Measurements from ENCODE around the gene PSMB3.
A peak's percentile ranks its signal among the peaks of the same experiment; 100 is the strongest.

Gene PSMB3

GRCh38 chr17:38733982-38734973, 18.3 kb upstream of the PSMB3 start:
- no peak for DNase-seq

- peak; percentile 75 for DNase-seq
These were observed 17.2 kb upstream of the PSMB3 start for GRCh38 chr17:38735161-38735997.

- DNase-seq = no peak
These were observed 14.4 kb upstream of the PSMB3 start for GRCh38 chr17:38738007-38738662.

GRCh38 chr17:38738686-38739085, 13.9 kb upstream of the PSMB3 start:
- DNase-seq = no peak

- DNase-seq = no peak
These were observed 13.2 kb upstream of the PSMB3 start for GRCh38 chr17:38739305-38739704.

- no peak for DNase-seq
These were observed 12.5 kb upstream of the PSMB3 start for GRCh38 chr17:38740044-38740443.

- no peak for DNase-seq
These were observed 11.7 kb upstream of the PSMB3 start for GRCh38 chr17:38740806-38741205.

GRCh38 chr17:38741461-38741860, 11.1 kb upstream of the PSMB3 start:
- DNase-seq = no peak

- no peak for DNase-seq
These were observed 10.6 kb upstream of the PSMB3 start for GRCh38 chr17:38741921-38742410.

- DNase-seq = no peak
These were observed 9.9 kb upstream of the PSMB3 start for GRCh38 chr17:38742411-38743308.

GRCh38 chr17:38743556-38744171, 8.9 kb upstream of the PSMB3 start:
- DNase-seq = no peak

GRCh38 chr17:38745545-38745944, 7.0 kb upstream of the PSMB3 start:
- no peak for DNase-seq

- DNase-seq = no peak
These were observed 6.3 kb upstream of the PSMB3 start for GRCh38 chr17:38746004-38746848.

GRCh38 chr17:38746849-38747462, 5.6 kb upstream of the PSMB3 start:
- DNase-seq = no peak

GRCh38 chr17:38747463-38748148, 4.9 kb upstream of the PSMB3 start:
- DNase-seq = no peak

- DNase-seq = no peak
These were observed 4.2 kb upstream of the PSMB3 start, which contains the start of gene PCGF2 for GRCh38 chr17:38748149-38748891. Gene PCGF2, minus strand, starts transcription at chr17:38748336. Its CDS starts 7,934 bp downstream, at chr17:38740402.

- DNase-seq = no peak
These were observed 3.7 kb upstream of the PSMB3 start for GRCh38 chr17:38748892-38749222.

GRCh38 chr17:38749223-38750043, 3.1 kb upstream of the PSMB3 start:
- no peak for DNase-seq

All from 8988T (cell line).